HG03103 (cell line): Measurements from ENCODE around the gene TPM4.
"Not testable (repeated sequence)": the region's sequence is repeated elsewhere in the genome, so short reads cannot be mapped to it uniquely, and the experiment has no call there.

Source experiments
- ATAC-seq: cut with Tn5 transposase; IDR thresholded peaks from one replicate; pipeline ENCODE4 v1.9.1; 2021; ENCODE audit warnings: low read depth; ENCODE audit not compliant: unreplicated experiment

The TPM4 gene

GRCh38 chr19:16094360-16095070 is 18.2 kb downstream of the TPM4 start:
- no peak for ATAC-seq

DNA sequence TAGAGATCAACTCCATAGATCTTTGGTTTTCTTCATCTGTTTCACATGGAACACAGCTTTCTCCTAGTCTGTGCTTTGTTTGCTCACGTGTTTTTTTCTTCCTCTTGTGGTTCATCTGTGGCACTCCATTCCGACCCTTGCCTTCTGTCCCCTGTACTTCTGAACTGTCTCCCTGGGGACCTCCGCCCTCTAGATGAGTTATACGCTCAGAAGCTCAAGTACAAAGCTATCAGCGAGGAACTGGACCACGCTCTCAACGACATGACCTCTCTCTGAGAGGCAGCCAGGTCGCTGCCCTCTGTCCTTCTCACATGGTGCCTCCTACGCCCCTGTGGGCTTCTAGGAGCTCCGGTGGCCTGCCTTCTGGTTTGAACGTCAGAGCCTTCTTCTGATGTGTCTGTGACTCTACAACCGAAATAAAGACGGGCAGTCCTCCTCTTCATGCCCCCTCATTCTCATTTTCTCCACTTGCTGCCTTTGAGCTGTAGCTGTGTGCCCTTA is 18.8 kb downstream of the TPM4 start:
- no peak for ATAC-seq

GRCh38 chr19:16096280-16096855 is 20.1 kb downstream of the TPM4 start:
- ATAC-seq = no peak

GRCh38 chr19:16098416-16098768 is 22.1 kb downstream of the TPM4 start:
- no peak for ATAC-seq

- no peak for ATAC-seq
These were observed 22.5 kb downstream of the TPM4 start for GRCh38 chr19:16098821-16099220.

DNA sequence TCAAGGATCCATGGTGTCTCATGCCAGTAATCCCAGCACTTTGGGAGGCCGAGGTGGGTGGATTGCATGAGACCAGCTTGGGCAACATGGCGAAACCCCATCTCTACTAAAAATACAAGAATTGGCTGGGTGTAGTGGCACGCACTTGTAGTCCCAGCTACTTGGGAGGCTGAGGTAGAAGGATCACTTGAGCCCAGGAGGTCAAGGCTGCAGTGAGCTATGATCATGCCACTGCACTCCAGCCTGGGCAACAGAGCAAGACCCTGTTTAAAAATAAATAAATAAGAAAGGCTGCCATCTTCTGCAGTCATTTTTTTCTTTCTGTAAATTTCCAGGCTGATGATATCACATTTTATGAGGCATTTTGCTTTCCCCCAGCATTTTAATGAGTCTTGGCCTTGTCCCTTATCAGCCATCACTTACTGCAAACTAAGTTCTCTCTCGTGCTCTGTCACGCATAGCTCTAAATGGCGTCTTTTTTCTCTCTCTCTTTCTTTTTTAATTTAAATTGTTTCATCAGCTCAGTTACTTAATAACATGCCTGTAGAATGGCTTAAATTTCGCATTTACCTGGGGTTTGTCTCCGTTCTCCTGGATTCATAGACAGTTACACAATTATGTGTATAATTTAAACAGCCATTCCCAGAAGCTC is 23.1 kb downstream of the TPM4 start:
- ATAC-seq = not testable (repeated sequence)

- ATAC-seq = no peak
These were observed 24.2 kb downstream of the TPM4 start for GRCh38 chr19:16100524-16100923.

- ATAC-seq = no peak
These were observed 28.4 kb downstream of the TPM4 start for GRCh38 chr19:16104722-16105121.

DNA sequence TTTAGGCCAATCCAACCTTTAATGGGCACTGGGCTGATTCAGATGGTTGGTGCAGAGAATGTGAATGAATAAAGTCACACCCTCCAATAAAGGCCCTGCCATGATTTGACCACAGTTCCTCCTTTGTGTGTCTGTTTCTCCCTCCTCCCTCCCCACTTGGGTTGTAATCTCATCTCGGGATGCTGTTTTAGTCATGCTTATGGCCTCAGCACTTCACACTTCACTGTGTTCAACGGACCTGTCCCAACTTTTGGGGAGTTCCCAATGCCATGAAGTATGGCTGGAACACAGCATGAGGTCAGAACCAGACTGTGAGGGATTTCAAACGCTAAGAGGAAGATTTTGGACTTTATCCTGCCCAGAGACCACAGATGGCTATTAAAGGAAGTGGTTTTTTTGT is 29.8 kb downstream of the TPM4 start:
- ATAC-seq = no peak

GRCh38 chr19:16111160-16111908 is 35.0 kb downstream of the TPM4 start, which contains the start of gene RAB8A:
Gene RAB8A, plus strand, starts transcription at chr19:16111889. Its CDS starts 13 bp downstream, at chr19:16111902.
- peak; percentile 89 for ATAC-seq

GRCh38 chr19:16111909-16112752 is 35.8 kb downstream of the TPM4 start:
- no peak for ATAC-seq

GRCh38 chr19:16112778-16113177 is 36.5 kb downstream of the TPM4 start:
- ATAC-seq = no peak

DNA sequence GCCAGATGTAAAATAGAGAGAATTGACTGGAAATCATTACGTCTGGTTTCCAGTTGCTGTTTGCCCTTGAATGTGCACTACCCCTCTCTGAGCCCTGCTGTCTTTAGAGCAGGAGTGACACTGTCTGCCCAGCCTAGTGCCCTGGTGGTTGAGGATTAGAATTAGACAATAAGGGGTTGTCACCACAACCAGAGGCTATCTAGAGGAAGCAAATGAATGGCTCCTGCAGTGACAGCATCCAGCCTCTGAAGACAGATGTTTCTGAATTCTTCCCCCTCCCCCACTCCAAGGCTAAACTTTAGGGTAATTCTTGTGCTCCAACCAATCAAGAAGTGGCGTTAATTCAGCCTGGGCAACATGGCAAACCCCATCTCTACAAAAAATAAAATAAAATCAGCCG is 37.4 kb downstream of the TPM4 start:
- ATAC-seq = no peak

DNA sequence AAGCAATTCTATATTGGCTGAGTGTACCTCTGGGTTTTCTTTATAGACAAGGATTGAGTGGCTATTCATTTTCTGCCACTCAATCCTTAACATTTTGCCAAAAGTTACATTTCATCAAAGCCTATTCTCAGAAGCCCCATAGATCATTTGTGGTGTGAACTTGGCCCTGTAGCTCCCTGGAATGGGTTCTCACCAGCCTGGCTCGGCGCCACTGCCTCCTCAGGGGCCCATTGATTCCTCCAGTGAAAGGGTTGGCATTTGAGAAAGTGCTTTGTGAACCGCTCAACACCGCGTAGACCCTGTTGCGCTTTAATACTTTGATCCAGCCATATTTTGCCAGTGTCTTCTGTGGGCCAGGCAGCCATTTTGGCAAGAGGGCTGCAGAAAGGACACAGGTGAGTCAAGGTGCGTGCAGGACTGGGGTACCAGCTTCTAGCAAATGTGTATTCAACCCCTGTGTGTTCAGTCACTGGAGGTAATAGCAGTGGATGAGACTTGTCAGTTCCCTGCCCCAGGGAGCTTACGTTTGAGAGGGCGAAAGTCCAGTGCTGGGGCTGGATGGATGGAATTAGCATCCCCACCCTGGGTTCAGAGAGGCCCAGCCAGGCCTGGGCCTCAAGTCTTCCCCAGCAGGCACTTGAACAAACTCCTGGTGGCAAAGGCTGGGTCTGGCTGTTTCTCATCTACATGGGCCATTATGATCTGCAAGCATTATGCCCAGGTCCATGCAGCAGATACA is 39.2 kb downstream of the TPM4 start:
- ATAC-seq = no peak

DNA sequence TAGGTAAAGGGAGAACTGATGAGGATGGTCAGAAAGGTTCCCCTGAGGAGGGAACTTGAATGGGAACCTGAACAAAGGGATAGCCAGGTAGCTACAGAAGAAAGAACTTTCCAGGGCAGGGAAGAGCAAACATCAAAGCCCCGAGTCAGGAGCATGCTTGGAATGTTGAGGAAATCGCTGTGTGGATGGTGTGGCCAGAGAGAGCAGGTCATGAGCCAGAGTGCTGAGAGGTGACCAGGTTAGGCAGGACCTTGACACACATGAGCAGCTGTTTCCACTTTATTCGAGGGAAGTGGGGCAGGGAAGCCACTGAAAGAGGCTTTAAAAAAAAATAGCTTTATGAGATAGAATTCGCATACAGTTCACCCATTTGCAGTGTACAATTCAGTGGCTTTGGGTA is 39.8 kb downstream of the TPM4 start:
- ATAC-seq = no peak

GRCh38 chr19:16117594-16118033 is 41.3 kb downstream of the TPM4 start:
- no peak for ATAC-seq

DNA sequence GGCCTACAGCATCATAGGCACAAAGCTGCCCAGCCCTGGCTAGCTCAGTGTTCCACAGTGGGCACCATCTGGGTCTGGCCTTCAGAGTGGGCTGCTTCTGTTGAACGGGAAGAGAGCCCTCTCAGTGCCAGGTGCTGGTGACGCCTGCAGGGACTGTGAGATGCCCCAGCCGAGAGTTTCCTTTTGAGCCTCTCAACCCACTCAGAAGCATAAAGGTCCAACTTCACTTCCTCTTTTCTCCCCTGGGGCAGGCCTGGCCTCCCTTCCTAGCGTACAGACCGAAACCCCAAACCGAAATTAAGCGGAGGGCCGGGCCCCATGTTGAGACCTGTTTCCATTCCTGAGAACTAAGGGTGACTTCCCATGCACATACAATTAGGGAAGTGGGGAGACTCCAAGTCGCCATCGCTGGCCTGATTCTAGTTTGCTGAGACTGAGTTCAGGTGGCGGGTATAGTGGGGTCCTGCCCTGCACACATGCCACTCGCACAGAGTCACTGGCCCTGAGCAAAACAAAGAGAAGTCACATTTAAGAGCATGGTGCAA is 42.3 kb downstream of the TPM4 start:
- ATAC-seq = peak; percentile 77

DNA sequence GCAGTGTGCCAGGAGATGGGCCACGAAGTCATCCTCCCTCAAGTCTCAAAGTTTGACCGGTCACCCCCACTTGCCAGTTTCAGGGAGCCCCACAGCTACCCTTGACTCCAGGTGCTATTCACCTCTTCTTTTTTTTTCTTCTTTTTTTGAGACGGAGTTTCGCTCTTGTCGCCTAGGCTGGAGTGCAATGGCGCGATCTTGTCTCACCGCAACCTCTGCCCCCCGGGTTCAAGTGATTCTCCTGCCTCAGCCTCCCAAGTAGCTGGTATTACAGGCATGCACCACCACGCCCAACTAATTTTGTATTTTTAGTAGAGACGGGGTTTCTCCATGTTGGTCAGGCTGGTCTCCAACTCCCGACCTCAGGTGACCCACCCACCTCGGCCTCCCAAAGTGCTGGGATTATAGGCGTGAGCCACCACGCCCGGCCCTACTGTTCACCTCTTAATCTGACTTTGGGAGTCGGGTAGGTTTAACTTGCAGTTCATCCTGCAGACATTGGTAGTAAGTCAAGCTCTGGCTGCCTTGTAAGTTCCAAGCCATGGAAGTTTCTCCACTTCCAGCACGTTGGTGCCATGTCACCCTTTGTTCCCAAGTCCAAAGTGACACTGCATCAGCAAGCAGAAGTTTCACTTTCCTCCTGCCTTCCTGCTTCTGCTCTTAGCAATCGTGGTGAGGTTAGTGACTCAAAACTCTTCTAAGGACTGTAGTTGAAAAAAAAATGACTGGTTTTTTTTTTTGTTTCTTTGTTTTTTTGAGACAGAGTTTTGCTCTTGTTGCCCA is 43.0 kb downstream of the TPM4 start:
- ATAC-seq = not testable (repeated sequence)
